Glomerular endothelial cell (primary cell): ENCODE results near the gene UBAP1L. TPM values are rescaled to one million over a fixed set of nuclear protein-coding genes. Genes with fewer than 3 reads are reported as not detected.
"Not testable (repeated sequence)": the region's sequence is repeated elsewhere in the genome, so short reads cannot be mapped to it uniquely, and the experiment has no call there.

Experiments used
- DNase-seq: peaks from one replicate; pipeline ENCODE4 v3.0.0-alpha.2; 2011; ENCODE audit warnings: low read depth, low spot score; ENCODE audit errors: extremely low read depth
- total RNA-seq: library from RNA; depleted of rRNA; stranded (reverse); fragments of >200 nt; gene quantifications from 2 replicates; pipeline ENCODE4 v1.2.3, GENCODE V29; 2015

Gene UBAP1L
- total RNA-seq, 1 donor from 2014 or later: 1.6 TPM

DNA sequence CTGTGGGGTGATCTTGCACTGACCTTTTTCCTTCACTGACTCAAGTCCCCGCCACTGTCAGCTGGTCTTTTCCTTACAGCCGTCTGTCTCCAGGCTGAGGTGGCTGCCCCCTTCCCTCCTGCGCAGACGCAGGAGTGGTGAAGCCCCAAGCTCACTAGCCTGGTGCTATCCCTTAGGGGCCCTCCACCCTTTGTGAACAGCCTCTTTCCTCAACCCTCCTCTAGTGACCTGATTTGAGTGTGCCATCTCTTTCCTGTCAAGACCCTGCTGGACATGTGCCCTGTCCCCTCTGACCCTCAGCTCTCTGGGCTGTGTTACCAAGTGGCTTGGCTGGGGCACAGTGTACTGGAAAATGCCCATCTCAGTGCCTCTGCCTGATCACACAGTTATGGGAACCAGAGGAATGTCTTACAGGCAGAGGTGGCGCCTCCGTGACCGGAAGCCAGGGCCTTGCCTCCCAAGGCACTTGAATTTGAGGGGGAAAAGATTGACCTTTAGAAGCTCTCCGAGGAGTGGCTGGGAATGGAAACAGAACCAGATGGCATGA lies 29.7 kb downstream of the UBAP1L start:
- DNase-seq: no peak

DNA sequence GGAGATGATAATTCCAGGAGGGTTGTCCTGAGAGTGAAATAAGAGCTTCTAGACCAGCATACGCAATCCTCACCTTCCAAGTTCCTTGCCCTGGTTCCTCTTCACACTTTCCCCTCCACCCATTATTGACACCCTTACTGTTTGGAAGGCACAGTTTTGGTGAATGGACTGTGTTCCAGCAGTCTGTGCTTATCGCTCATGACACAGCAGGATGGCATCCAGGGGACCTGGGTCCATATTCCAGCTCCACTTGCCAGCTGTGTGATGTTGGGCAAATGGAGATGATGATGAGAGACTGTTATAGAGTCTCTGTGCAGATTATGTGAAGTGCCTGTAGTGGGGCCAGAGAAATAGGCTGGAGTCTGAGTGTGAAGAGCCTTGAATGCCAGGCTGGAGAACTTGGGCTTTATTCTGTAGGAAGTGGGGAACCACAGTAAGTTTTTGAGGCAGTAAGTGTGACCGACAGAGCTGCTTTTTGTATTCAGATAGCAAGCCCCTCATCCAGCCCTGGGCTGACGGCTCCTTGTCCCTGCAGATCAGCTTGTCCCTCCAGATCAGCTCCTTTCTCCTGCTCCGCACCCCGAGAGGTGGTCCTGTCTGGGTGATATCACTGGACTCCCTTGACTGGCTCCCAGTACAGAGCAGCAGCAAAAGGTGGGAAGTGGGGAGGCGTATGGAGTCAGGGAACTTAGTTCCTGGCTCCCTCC lies 30.3 kb downstream of the UBAP1L start:
- DNase-seq: no peak

DNA sequence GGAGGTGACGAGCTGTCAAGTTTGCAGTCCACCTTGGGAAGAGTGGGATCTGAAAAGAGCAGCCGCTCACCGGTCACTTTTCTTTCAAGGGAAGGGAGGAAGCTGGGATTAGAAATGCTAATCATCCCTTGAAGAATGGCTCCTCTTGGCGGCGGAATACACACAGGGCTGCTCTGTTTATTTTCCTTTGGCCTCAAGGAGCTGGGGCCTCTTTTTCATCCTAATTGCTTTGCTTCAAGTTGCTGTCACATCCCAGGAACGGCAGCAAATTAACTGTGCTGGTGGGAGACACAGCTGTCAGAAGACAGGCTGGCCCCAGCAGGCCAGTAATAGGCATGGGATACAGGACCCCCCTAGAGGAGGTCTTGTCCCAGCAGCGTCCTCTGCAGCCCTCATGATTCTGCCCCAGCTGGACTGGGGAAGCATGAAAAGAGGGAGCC lies 31.7 kb downstream of the UBAP1L start:
- no peak for DNase-seq

DNA sequence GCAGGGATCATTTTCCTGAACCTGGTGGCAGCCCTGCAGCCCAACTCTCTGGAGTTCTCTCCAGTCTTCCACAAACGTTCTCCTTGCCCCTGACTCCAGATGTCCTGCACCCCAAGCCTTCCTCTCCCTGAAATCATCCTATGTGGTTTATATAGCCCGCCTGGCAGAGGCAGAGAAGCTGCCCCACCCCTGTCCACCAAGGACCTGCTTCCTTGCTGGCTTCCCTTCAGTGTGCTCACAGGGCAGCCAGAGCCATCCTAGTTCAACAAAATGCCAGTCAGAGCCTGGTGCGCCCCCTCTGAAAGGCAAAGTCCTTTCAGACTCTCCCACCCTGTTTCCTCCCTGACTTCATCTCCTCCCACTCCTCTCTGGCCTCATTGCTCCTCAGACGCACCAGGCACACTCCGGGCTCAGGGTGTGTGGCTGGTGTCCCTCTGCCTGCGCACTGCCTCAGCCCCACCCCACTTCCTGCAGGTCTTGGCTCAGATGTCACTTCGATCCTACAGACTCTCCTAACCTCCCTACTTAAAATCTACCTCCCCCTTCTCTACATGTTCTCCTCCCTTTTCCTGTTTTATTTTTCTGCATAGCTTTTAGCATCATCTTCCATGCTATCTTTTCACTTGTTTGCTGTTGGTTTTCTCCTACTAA lies 32.6 kb downstream of the UBAP1L start:
- DNase-seq: no peak

DNA sequence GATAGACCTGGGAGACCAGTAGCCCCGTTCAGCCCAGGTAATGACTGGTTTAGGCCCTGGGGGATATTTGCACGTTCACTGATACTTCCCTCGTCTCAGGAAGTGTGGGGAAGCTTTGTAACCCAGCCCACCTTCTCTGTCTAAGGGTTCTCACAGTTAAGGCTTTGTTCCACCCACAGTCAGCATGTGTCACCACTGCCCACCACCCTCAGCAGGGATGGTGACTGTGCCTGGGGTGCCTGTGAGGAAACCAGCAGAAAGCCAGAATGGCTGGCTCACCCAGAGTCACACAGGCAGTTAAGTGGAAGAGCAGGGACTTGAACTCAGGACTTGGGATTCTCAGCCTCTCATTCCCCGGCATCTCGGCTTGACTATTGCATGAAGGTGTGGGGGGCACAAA lies 33.2 kb downstream of the UBAP1L start:
- DNase-seq: no peak

DNA sequence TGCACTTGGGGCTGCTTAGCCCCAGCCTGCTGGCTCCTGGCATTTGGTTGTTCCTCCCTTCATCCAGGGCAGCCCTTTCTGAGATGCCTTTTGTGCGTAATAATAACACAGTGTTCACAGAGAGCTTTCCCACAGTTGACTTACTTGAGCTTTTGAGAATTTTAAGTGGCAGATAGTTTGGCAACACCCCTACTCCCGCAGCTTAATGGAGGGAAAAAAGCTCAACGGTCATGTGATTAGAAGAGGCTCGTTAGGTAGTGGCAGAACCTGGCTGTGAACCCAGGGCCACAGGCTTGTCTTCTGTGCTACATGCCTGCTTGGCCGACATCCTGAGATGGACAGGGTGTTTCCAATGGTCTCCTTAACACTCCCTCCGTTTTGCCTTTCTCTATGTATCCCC lies 33.7 kb downstream of the UBAP1L start:
- DNase-seq: no peak

DNA sequence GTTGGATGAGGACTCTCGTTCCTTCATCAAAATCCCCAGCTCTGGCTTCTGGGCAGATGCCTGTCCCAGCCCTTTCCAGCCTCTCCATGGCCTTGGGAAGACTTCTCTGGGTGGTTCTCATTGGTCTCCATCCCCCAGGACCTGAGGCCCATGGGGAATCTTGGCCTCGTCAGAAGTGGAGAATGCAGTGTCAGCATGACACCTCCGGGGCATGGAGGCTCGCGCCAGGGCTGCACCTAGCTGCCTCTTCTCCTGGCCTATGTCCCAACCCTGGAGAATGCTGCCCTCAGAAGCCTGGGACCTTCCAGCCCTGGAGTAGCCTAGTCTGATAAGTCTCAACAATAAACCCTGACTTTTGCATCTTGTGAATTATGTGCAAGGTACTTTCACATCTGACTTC lies 35.4 kb downstream of the UBAP1L start:
- no peak for DNase-seq

DNA sequence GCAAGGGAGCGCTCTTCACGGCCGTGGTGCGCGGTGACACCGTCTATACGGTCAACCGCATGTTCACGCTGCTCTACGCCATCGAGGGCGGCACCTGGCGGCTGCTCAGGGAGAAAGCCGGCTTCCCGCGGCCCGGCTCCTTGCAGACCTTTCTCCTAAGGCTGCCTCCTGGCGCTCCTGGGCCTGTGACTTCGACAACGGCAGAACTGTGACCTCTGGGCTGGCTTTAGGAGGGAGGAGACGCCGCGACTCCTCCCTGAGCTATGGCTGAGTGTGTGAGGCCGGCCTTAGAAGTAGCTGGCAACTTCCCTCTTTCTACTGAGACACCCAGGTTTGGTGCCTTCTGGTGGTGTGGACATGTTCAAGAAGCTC lies 37.0 kb downstream of the UBAP1L start:
- DNase-seq: no peak

DNA sequence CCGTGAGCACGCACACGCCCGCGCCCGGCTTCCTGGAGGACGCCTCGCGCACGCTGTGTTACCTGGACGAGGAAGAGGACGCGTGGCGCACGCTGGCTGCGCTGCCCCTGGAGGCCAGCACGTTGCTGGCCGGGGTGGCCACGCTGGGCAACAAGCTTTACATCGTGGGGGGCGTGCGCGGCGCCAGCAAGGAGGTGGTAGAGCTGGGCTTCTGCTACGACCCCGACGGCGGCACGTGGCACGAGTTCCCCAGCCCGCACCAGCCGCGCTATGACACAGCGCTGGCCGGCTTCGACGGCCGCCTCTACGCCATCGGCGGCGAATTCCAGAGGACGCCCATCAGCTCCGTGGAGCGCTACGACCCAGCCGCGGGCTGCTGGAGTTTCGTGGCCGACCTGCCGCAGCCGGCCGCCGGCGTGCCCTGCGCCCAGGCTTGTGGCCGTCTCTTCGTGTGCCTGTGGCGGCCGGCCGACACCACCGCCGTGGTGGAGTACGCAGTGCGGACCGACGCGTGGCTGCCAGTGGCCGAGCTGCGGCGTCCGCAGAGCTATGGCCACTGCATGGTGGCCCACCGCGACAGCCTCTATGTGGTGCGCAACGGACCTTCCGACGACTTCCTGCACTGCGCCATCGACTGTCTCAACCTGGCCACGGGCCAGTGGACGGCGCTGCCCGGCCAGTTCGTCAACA lies 37.6 kb downstream of the UBAP1L start:
- DNase-seq: no peak

DNA sequence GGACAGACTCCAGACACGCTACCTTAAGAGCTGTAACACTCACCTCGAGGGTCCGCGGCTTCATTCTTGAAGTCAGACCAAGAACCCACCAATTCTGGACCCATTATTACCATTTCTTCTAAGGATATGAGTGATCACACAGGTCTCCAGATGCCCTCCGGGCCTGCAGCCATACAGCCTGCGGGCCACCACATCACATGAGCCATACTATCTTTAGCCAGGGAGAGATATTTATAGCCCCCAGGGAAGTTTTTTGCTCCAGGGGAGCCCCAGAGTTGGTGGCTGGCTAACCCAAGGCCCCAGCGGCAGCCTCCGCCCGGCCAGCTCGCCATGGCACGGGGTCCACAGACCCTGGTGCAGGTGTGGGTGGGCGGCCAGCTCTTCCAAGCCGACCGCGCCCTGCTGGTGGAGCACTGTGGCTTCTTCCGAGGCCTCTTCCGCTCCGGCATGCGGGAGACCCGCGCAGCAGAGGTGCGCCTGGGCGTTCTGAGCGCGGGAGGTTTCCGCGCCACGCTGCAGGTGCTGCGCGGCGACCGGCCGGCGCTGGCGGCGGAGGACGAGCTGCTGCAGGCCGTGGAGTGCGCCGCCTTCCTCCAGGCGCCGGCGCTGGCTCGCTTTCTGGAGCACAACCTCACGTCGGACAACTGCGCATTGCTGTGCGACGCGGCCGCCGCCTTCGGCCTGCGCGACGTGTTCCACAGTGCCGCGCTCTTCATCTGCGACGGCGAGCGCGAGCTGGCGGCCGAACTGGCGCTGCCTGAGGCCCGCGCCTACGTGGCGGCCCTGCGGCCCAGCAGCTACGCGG lies 38.3 kb downstream of the UBAP1L start, which contains the start of gene KBTBD13:
Gene KBTBD13, plus strand, starts transcription at position 261 of the 805 bp plus-strand sequence. Its CDS starts 70 bp downstream, at position 331.
- DNase-seq: no peak

DNA sequence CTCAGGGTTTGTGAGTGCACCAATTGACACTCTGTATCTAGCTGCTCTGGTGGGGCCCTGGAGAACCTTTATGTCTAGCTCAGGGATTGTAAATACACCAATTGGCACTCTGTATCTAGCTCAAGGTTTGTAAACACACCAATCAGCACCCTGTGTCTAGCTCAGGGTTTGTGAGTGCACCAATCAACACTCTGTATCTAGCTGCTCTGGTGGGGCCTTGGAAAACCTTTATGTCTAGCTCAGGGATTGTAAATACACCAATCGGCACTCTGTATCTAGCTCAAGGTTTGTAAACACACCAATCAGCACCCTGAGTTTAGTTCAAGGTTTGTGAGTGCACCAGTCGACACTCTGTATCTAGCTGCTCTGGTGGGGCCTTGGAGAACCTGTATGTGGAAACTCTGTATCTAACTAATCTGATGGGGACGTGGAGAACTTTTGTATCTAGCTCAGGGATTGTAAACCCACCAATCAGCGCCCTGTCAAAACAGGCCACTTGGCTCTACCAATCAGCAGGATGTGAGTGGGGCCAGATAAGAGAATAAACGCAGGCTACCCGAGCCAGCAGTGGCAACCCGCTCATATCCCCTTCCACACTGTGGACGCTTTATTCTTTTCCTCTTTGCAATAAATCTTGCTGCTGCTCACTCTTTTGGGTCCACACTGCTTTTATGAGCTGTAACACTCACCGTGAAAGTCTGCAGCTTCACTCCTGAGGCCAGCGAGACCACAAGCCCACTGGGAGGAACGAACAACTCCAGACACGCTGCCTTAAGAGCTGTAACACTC lies 39.2 kb downstream of the UBAP1L start:
- DNase-seq: not testable (repeated sequence)

DNA sequence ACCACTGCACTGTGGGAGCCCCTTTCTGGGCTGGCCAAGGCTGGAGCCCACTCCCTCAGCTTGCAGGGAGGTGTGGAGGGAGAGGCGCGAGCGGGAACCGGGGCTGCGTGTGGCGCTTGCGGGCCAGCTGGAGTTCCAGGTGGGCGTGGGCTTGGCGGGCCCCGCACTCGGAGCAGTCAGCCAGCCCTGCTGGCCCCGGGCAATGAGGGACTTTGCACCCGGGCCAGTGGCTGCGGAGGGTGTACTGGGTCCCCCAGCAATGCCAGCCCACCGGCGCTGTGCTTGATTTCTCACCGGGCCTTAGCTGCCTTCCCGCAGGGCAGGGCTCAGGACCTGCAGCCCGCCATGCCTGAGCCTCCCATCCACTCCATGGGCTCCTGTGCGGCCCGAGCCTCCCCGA lies 40.1 kb downstream of the UBAP1L start:
- not testable (repeated sequence) for DNase-seq

DNA sequence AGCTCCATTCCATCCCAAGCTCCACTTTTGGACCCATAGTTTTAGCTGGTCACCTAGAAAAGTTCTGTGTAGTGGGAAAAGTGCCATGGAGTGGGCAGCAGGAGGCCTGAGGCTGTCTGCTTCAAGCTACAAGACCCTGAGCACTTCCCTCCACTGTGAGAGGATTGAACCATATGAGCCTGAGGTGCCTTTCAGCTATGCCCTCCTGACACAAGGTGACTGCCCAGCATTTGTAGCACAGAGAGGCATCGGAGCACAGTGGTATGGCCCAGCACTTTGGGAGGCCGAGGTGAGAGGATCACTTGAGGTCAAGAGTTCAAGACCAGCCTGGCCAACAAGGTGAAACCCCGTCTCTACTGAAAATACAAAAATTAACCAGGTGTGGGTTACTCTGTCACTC lies 42.4 kb downstream of the UBAP1L start:
- DNase-seq: no peak

DNA sequence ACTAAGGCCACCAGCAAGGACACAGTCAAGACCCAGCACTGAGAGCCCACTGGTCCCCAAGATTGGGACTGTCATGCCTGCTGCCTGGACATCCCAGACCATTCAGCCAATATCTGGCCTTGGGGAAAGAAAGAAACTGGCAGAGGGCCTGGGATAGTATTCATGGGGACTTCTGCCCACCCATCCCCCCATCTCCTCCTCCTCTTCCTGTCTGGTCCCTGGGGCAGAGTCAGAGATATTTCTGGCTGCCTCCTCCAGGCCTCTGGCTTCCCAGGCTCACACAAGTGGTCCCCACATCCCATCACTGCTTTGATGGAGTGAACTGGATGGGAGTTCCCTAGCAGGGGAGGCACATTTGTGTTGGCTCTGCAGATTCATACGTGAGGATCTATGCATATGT lies 43.0 kb downstream of the UBAP1L start:
- no peak for DNase-seq

DNA sequence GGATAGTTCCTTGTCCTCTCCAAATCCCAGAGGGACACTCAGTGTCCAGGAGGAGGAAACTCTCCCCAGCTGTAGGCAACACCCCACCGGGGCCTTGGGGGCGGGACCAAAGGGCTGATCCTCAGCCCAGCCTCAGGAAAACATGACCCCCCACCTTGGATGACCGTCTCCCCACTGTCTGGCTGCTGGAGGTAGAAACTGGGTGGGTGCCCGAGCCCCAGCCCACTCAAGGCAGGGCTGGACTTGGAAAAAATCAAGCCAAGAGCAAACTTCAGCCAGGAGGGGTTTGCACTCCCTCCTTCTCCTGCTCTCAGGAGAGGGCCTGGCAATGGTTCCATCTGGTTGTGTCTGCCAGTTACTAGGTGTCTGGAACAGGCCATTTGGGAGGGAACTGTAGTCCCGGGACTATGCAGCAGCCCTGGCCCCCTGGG lies 43.6 kb downstream of the UBAP1L start:
- no peak for DNase-seq

DNA sequence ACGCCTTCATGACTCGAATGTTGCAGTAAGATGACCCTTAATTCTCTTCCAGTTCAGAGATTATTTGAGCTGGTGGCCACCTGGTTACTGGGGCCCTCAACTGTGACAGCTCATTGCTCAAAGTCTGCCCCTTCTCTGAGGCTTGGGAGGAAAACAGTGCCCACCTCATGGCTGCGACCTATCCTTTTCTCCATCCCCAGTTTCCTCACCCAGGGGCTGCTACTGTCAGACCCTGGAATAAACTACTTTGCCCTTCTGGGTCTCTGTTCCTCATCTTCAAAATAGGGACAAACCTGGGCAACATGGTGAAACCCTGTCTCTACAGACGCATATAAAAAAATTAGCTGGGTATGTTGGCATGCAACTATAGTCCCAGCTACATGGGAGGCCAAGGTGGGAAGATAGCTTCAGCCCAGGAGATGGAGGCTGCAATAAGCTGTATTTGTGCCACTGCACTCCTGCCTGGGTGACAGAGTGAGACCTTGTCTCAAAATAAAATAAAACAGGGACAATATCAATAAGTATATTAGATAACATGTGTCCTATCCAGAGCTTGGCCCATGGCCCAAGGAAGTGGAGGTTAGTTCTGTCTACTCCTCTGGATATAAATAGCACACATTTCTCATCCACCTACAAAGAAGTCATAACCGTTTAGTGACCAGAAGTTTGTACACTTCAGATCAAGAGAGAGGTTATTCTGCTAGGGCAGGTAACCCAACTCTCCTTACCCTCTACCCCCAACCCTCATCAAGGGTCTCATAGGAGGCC lies 45.0 kb downstream of the UBAP1L start:
- DNase-seq: no peak

DNA sequence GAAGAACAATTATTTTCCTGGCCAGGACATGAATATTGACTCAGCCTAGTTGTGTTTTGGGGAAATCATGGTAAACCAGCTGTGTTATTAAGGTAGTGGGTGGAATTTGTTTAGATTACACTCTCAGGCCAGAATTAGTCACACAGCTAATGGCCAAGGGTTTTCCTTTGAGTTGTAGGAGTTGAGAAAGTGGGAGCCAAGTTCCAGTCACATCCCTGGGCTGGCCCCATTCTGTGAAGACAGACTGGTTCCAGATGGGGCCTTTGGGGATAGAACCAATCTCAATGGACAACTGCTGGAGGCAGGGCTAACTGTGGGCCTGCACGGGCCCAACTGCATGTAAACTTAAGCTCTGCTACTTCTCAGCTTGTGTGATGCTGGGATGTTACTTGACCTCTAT lies 45.8 kb downstream of the UBAP1L start:
- no peak for DNase-seq

DNA sequence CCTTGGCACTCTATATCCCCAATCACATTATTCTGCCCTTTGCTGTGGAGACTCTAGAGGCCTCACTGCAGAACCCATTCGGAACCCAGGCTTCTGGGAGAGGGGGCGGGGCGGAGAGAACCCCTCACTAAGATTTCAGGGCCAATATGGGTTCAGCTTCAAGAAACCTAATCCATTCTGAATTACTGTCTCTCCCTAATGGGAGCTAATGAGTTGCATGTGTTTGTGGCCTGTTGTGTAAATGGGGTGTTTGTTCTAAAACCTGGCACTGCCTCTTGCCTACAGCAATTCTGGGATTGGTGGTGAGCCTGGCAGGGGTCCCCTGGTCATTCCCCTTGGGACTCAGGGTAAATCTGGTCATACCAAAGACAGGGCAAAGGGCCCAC lies 46.6 kb downstream of the UBAP1L start:
- no peak for DNase-seq
